ENCODE measurements around the gene CHMP1A.

The CHMP1A gene

DNA sequence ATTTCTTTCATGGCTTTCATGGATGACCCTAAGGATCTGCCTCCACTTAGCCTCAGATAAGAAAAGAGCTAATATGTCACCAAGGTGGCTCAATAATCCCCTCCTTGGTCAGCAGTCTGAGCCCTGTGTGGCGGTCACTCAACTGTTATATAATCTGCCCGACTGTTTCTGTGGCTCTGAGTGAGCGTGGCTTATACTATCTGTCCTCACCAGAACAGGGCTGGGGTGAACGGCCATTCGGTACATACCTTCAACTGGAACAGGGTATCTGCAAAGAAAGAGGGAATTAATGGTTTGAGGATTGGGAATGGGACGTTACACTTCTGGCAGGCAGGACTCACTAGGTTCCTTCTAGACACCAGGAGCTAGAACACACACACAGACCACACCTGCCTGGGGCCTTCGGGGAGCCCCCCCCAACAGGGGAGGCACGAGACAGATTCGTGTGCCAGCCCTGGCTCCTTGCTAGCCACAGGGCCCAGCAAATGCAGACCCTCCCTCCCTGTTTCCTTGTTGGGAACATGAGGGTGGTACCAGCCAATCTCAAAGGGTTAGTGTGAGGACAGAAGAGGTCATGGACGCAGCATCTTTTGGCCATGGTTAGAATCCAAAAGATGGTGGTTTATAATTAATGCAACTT, 3.7 kb downstream of the CHMP1A start:
- Histone ChIP-seq H3K4me3 (ENCODE audit: low read depth in 1 of 2, low read length in 2 of 2) (no peak overlapping the region), H3K27me3 (ENCODE audit: control insufficient read depth in 1 of 2, insufficient read depth in 2 of 2, low read length in 2 of 2) (no peaks in the 10 kb centered on the region), H3K36me3 (ENCODE audit: insufficient read depth, low read length) (peaks cover 10% of the 10 kb centered on the region), H3K27ac (ENCODE audit: low read depth, low read length) (no peak overlapping the region), H3K9me3 (ENCODE audit: low read length) (no peaks in the 10 kb centered on the region), H3K9ac (ENCODE audit: low read length) (no peak overlapping the region), H3K4me1 (ENCODE audit: insufficient read depth, low read length) (peaks cover 11% of the 10 kb centered on the region)

GRCh38 chr16:89651584-89651983, 5.9 kb downstream of the CHMP1A start:
- H3K27ac ChIP-seq (ENCODE audit: low read depth, low read length) = no peak overlapping the region
- H3K4me1 ChIP-seq (ENCODE audit: insufficient read depth, low read length) = peaks cover 3% of the 10 kb centered on the region
- peaks cover 17% of the 10 kb centered on the region for H3K36me3 ChIP-seq (ENCODE audit: insufficient read depth, low read length)
- no peaks in the 10 kb centered on the region for H3K27me3 ChIP-seq (ENCODE audit: control insufficient read depth in 1 of 2, insufficient read depth in 2 of 2, low read length in 2 of 2)
- H3K9me3 ChIP-seq (ENCODE audit: low read length) = no peaks in the 10 kb centered on the region
- no peak overlapping the region for H3K4me3 ChIP-seq (ENCODE audit: low read depth in 1 of 2, low read length in 2 of 2)
- no peak overlapping the region for H3K9ac ChIP-seq (ENCODE audit: low read length)

- Histone ChIP-seq H3K27me3 (ENCODE audit: control insufficient read depth in 1 of 2, insufficient read depth in 2 of 2, low read length in 2 of 2) (no peaks in the 10 kb centered on the region), H3K4me1 (ENCODE audit: insufficient read depth, low read length) (no peaks in the 10 kb centered on the region), H3K36me3 (ENCODE audit: insufficient read depth, low read length) (peaks cover 32% of the 10 kb centered on the region), H3K27ac (ENCODE audit: low read depth, low read length) (no peak overlapping the region), H3K9ac (ENCODE audit: low read length) (no peak overlapping the region), H3K9me3 (ENCODE audit: low read length) (no peaks in the 10 kb centered on the region), H3K4me3 (ENCODE audit: low read depth in 1 of 2, low read length in 2 of 2) (no peak overlapping the region)
Measured at GRCh38 chr16:89646906-89647305, 10.6 kb downstream of the CHMP1A start.

DNA sequence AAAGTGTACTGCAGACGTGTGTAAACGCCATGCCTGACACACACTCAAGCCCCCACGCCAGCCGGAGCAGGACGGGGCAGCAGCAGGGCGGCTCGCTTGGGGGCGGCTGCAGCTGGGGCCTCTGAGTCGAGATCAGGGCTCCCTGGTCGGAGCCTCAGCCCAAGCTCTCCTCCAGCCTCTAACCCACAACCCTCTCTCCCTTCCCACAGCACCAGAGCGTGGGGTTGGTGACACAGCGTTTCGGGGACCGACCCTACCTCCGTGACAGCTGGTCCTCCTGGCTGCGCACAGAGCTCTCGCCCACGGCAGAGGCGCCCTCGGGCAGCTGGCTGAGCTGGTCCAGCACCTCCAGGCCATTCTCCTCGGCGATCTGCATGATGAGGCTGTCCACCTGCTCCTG, 11.2 kb downstream of the CHMP1A start:
- H3K4me3 ChIP-seq (ENCODE audit: low read depth in 1 of 2, low read length in 2 of 2) = no peak overlapping the region
- H3K36me3 ChIP-seq (ENCODE audit: insufficient read depth, low read length) = peaks cover 25% of the 10 kb centered on the region
- no peak overlapping the region for H3K27ac ChIP-seq (ENCODE audit: low read depth, low read length)
- H3K9me3 ChIP-seq (ENCODE audit: low read length) = no peaks in the 10 kb centered on the region
- H3K27me3 ChIP-seq (ENCODE audit: control insufficient read depth in 1 of 2, insufficient read depth in 2 of 2, low read length in 2 of 2) = no peaks in the 10 kb centered on the region
- H3K9ac ChIP-seq (ENCODE audit: low read length) = no peak overlapping the region
- no peaks in the 10 kb centered on the region for H3K4me1 ChIP-seq (ENCODE audit: insufficient read depth, low read length)

GRCh38 chr16:89645122-89645521, 12.4 kb downstream of the CHMP1A start:
- Histone ChIP-seq H3K4me3 (ENCODE audit: low read depth in 1 of 2, low read length in 2 of 2) (no peak overlapping the region), H3K36me3 (ENCODE audit: insufficient read depth, low read length) (peaks cover 25% of the 10 kb centered on the region), H3K27ac (ENCODE audit: low read depth, low read length) (no peak overlapping the region), H3K27me3 (ENCODE audit: control insufficient read depth in 1 of 2, insufficient read depth in 2 of 2, low read length in 2 of 2) (no peaks in the 10 kb centered on the region), H3K9me3 (ENCODE audit: low read length) (no peaks in the 10 kb centered on the region), H3K4me1 (ENCODE audit: insufficient read depth, low read length) (peaks cover 5% of the 10 kb centered on the region), H3K9ac (ENCODE audit: low read length) (no peak overlapping the region)

DNA sequence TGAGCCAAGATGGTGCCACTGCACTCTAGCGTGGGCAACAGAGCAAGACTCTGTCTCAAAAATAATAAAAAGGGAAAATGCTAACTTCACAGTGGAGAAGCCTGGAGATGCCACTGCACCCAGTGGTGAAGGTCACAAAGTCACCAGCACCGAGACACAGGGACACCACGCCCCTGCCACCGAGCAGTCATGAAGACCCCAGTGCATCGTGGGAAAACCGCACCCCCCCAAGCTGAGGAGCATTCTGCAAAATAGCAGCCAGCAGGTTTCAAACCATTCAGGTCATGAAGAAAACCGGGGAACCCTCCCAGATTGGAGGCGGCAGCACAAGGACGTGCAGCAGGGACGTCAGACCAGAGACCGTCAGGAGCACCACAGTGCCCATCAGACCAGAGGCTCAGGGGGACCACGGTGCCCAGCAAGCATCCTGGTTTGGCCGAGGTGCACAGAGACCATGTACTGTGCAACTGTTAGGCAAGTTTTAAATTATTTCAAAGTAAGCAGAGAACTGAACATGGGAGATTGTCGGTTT, 13.7 kb downstream of the CHMP1A start:
- no peak overlapping the region for H3K4me3 ChIP-seq (ENCODE audit: low read depth in 1 of 2, low read length in 2 of 2)
- peaks cover 5% of the 10 kb centered on the region for H3K4me1 ChIP-seq (ENCODE audit: insufficient read depth, low read length)
- no peaks in the 10 kb centered on the region for H3K27me3 ChIP-seq (ENCODE audit: control insufficient read depth in 1 of 2, insufficient read depth in 2 of 2, low read length in 2 of 2)
- H3K9ac ChIP-seq (ENCODE audit: low read length) = no peak overlapping the region
- no peak overlapping the region for H3K27ac ChIP-seq (ENCODE audit: low read depth, low read length)
- peaks cover 25% of the 10 kb centered on the region for H3K36me3 ChIP-seq (ENCODE audit: insufficient read depth, low read length)
- no peaks in the 10 kb centered on the region for H3K9me3 ChIP-seq (ENCODE audit: low read length)

DNA sequence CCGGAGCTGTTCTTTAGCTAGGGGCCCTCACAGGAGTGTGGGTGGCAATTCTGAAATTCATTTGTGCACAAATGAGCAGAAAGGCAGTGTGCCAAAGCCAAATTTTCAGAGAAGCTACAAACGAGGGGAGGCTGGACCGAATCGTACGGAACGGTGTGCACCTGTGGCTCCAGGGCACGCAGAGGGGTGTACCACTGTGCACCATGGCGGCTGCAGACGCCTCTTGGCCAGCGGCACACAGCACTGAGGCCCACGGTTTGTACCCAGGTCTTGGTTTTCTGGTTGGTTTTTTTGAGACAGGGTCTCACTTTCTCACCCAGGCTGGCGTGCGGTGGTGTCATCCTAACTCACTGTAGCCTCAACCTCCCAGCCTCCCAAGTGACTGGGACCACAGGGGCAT, 14.9 kb downstream of the CHMP1A start:
- no peaks in the 10 kb centered on the region for H3K27me3 ChIP-seq (ENCODE audit: control insufficient read depth in 1 of 2, insufficient read depth in 2 of 2, low read length in 2 of 2)
- H3K4me1 ChIP-seq (ENCODE audit: insufficient read depth, low read length) = peaks cover 5% of the 10 kb centered on the region
- H3K9me3 ChIP-seq (ENCODE audit: low read length) = no peaks in the 10 kb centered on the region
- no peak overlapping the region for H3K27ac ChIP-seq (ENCODE audit: low read depth, low read length)
- peaks cover 25% of the 10 kb centered on the region for H3K36me3 ChIP-seq (ENCODE audit: insufficient read depth, low read length)
- H3K4me3 ChIP-seq (ENCODE audit: low read depth in 1 of 2, low read length in 2 of 2) = no peak overlapping the region
- H3K9ac ChIP-seq (ENCODE audit: low read length) = no peak overlapping the region

DNA sequence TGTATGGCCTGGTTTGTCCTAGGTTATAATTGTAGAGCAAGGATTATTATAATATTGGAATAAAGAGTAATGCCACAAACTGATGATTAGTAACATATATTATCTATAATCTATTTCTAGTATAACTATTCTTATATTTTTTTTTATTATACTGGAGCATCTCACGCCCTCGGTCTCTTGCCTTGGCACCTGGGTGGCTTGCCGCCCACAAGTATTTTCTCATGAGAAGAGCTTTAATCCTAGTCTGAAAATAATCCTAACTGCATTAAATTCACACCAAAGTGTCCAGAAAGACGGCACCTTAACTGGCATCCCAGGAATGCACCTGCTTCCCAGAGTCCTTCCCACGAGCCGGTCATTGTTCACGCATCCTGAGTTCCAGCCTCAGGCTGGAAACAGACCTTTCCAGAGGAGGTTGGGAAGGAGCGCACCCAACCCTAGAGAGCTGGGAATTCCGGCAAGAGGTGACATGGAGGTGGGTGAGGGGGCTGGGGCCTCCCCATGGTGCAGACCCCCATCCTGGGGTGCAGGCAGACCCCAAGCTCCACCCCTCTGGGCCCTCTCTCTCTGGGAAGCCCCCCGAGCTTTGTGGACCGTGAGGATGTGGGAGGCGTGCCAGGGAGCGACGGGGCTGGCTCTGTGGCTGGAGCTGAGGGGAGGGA, 15.9 kb downstream of the CHMP1A start:
- H3K4me1 ChIP-seq (ENCODE audit: insufficient read depth, low read length) = peaks cover 5% of the 10 kb centered on the region
- no peak overlapping the region for H3K4me3 ChIP-seq (ENCODE audit: low read depth in 1 of 2, low read length in 2 of 2)
- H3K9ac ChIP-seq (ENCODE audit: low read length) = no peak overlapping the region

GRCh38 chr16:89639385-89639784, 18.1 kb downstream of the CHMP1A start:
- Histone ChIP-seq H3K27me3 (ENCODE audit: control insufficient read depth in 1 of 2, insufficient read depth in 2 of 2, low read length in 2 of 2) (no peaks in the 10 kb centered on the region), H3K9me3 (ENCODE audit: low read length) (no peaks in the 10 kb centered on the region), H3K27ac (ENCODE audit: low read depth, low read length) (no peak overlapping the region), H3K4me1 (ENCODE audit: insufficient read depth, low read length) (peaks cover 5% of the 10 kb centered on the region), H3K4me3 (ENCODE audit: low read depth in 1 of 2, low read length in 2 of 2) (no peak overlapping the region), H3K9ac (ENCODE audit: low read length) (no peak overlapping the region), H3K36me3 (ENCODE audit: insufficient read depth, low read length) (no peaks in the 10 kb centered on the region)

More for the DNA sequence above, 15.9 kb downstream of the CHMP1A start:
- Histone ChIP-seq H3K27ac (ENCODE audit: low read depth, low read length) (no peak overlapping the region), H3K9me3 (ENCODE audit: low read length) (no peaks in the 10 kb centered on the region), H3K36me3 (ENCODE audit: insufficient read depth, low read length) (peaks cover 18% of the 10 kb centered on the region), H3K27me3 (ENCODE audit: control insufficient read depth in 1 of 2, insufficient read depth in 2 of 2, low read length in 2 of 2) (no peaks in the 10 kb centered on the region)

- no peak overlapping the region for H3K9ac ChIP-seq (ENCODE audit: low read length)
- H3K27ac ChIP-seq (ENCODE audit: low read depth, low read length) = no peak overlapping the region
- peaks cover 0 to 2% of the 10 kb centered on the region in 2 donors for H3K27me3 ChIP-seq (ENCODE audit: control insufficient read depth in 1 of 2, insufficient read depth in 2 of 2, low read length in 2 of 2)
- H3K4me1 ChIP-seq (ENCODE audit: insufficient read depth, low read length) = peaks cover 5% of the 10 kb centered on the region
- H3K4me3 ChIP-seq (ENCODE audit: low read depth in 1 of 2, low read length in 2 of 2) = no peak overlapping the region
- H3K9me3 ChIP-seq (ENCODE audit: low read length) = no peaks in the 10 kb centered on the region
- H3K36me3 ChIP-seq (ENCODE audit: insufficient read depth, low read length) = no peaks in the 10 kb centered on the region
Measured at GRCh38 chr16:89638455-89638854, 19.1 kb downstream of the CHMP1A start.

- H3K4me1 ChIP-seq (ENCODE audit: insufficient read depth, low read length) = peaks cover 5% of the 10 kb centered on the region
- H3K9me3 ChIP-seq (ENCODE audit: low read length) = no peaks in the 10 kb centered on the region
- H3K4me3 ChIP-seq (ENCODE audit: low read depth in 1 of 2, low read length in 2 of 2) = no peak overlapping the region
- no peak overlapping the region for H3K27ac ChIP-seq (ENCODE audit: low read depth, low read length)
- no peak overlapping the region for H3K9ac ChIP-seq (ENCODE audit: low read length)
- H3K27me3 ChIP-seq (ENCODE audit: control insufficient read depth in 1 of 2, insufficient read depth in 2 of 2, low read length in 2 of 2) = peaks cover 0 to 7% of the 10 kb centered on the region in 2 donors
- no peaks in the 10 kb centered on the region for H3K36me3 ChIP-seq (ENCODE audit: insufficient read depth, low read length)
Measured at GRCh38 chr16:89637379-89637778, 20.1 kb downstream of the CHMP1A start.

- Histone ChIP-seq H3K27me3 (ENCODE audit: control insufficient read depth in 1 of 2, insufficient read depth in 2 of 2, low read length in 2 of 2) (peaks cover 0 to 7% of the 10 kb centered on the region in 2 donors), H3K4me3 (ENCODE audit: low read depth in 1 of 2, low read length in 2 of 2) (no peak overlapping the region), H3K9me3 (ENCODE audit: low read length) (no peaks in the 10 kb centered on the region), H3K4me1 (ENCODE audit: insufficient read depth, low read length) (peaks cover 5% of the 10 kb centered on the region), H3K36me3 (ENCODE audit: insufficient read depth, low read length) (no peaks in the 10 kb centered on the region), H3K9ac (ENCODE audit: low read length) (no peak overlapping the region), H3K27ac (ENCODE audit: low read depth, low read length) (no peak overlapping the region)
Measured at GRCh38 chr16:89636663-89637062, 20.8 kb downstream of the CHMP1A start.
